Fibroblast of skin of abdomen (primary cell): Measurements from ENCODE around the gene FUBP3.

ENCODE experiments used
- DNase-seq: peaks from one replicate; pipeline ENCODE4 v3.0.0-alpha.2; 2013

The FUBP3 gene

DNA sequence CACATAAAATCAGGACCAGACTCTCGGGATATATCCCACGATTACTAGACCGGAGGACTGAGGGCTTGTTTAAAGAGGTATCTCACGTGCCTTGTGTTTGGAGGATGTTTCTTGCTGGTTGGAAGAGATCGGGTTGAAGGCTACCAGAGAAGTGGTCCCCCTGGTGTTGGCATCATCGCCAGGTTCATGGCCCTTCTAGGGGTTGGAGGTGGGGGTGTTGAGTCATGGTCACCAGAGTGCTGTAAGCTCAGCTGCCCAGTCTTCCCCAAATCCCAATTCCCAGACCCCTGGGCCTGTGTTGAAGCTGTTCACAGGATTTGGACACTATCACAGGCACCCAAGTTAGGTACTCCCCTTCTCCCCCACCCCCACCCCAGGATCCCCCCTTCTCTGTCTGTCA lies 55.9 kb downstream of the FUBP3 start:
- no peak for DNase-seq

DNA sequence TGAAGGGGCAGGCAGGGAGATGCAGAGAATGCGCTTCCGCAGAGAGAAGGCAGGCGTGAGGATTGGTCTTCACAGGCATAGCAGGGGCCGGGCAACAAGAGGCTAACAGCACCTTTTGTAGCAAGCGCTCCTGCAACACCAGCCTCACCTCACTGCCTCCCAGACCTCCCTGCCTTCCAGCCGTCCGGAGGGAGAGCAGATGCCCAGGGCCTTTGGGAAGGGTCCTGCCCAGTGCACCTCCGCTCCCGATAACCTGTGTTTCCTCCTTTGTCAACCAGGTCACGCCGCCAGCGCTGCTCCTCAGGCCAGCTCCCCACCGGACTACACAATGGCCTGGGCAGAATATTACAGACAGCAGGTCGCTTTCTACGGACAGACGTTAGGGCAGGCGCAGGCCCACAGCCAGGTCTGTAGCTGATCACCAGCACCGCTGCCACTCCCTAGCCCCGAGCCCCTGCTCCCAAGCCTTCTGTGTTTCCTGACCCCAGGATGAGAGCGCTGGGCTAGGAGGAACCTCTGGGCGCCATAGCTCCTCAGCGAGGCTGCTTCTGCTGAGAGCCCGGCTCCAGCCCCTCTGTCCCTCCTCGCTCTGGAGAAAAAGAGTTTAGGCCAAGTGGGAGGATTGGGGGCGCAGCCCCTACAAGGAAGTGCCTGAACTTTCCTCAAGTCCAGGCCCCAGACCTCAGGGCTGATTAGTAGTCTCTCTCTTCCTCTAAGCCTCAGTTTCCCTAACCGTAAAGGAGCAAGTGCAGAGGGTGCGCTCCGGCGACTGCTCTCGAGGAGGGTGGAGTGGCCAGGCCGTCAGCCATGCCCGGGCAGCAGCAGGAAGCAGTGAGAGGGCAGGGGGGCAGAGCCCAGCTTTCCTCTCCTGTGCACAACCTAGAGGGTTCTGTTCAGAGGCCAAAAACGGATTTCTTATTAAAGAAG lies 56.6 kb downstream of the FUBP3 start:
- no peak for DNase-seq

DNA sequence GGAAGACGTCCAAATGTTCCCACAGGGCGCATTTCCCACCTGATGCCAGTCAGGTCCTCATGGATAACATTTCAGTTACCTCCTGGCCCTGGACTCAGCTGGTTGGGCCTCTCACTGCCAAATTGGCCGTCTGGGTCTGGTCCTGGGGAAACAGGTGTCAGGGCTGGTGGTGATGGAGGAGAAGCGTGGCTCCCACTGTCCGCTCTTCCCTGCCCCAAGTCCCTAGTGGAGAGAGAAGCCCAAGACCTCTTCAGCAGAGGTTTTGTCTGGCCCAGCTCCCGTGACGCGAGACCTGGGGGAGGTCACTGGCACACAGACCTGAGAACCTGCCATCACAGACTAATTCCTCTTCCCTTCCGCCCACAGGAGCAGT lies 57.3 kb downstream of the FUBP3 start:
- DNase-seq = no peak

DNA sequence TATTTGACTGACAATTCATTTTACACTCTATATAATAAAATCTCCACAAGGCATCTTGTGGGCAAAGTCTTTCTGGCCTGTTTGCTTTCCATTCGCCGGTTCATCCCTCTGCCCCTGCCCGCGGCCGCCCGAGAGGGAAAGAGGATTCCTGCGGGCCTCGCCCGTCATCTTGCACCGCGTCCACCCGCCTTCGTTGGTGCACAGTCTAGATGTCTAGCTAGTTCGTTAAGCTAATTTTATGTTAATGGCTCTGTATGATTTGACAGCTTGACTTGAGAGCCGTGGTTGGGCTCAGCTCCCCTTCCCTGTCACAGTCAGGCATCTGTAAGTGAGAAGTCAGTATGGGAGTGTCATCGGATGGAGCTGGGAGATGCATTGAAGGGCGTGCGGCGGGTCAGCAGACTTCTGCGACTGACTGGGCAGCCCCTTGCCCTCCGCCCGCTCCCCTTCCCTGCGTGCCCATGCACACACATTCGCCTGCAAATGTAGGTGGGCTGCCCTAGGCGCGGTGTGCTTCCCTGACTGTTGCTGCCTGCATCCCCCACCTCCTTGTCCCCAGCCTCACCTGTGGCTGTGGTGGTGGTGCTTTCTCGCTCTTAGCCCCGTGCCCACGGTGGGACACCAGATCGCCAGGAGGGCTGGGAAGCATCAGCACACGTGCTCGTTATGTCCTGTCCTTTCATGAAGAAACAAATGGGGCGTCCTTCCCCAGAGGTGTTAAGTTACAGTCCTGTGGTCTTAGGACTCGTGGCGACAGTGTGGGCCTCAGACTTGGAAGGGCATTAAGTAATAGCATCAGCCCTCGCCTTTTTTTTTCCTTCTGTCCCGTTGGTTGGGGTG lies 59.1 kb downstream of the FUBP3 start:
- no peak for DNase-seq

DNA sequence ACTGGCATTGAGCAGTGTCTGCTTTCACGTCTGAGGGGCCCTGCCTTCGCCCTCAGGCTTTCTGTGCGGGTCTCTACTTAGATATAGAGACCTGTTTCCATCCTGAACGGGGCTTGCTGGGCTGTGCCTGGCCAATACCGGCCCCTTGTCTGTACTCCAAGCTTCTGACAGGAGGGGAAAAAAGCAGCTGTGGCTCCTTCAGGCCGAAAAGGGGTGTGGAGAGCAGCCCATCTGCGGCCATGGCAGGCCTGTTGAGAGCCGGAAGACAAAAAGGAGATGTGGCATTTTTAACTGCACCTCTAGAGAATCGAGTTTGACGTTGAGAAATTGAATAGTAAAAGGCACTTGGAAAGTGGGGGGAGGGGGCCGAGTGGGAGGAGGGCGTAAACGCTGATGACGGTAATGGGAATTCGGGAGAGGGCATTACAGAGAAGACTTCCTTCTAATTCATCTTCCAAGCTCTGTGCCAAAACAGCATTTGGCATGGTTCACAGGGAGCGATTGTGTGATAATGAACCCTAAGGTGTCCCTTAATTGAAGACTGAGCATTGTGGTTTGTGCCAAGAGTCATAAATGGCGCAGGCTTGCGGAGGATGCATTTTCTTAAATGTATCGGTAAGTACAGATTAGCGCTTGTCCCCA lies 59.9 kb downstream of the FUBP3 start:
- no peak for DNase-seq

DNA sequence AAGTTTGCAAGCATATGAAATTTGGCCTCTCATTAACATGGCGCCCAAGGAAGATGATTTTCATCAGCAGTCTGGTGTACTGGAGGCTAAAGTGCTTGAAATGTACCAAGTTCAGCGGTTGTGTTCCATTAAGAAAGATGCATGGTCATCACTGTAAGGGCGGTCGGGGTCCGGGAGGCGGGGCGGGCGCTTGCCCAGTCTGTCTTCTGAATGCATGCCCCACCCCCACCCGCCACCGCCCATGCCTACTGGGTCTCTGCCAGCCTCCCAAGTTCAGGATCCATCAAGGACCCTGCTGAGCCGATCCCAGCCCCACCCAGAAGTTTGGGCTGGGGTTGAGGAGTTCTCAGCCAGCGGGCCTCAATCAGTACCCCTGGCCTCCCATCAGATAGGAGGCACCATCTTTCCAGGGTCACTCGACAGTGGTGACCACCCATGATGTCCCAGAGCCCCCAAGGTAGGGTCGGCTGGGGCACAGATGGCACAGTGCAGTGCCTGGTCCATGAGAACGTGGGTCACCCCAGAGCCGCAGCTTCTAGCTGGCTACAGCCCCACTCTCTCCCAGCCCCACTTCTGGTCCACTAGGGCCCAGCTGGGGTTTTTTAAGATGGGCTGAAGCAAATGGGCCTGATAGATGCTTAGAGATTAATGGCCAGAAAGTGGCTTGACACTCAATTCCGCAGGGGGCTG lies 60.6 kb downstream of the FUBP3 start:
- DNase-seq = no peak

DNA sequence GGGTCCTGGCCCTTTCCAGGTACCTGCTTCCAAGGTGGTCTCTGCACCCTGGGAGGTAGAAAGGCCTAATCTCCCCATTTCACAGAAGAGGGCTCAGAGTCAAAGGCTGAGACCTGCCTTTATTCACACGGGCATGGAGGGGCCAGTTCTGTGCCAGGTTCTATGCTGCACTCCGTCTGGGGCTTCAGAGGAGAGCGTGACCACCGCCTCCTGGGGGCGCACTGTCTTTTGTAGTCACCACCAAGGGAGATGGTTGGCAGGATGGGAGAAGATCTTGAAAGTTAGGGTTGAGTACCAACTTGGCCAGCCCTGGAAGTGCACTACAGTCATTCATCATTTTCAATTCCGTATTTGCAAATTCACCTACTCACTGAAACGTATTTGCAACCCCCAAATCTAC lies 61.3 kb downstream of the FUBP3 start:
- DNase-seq = no peak

DNA sequence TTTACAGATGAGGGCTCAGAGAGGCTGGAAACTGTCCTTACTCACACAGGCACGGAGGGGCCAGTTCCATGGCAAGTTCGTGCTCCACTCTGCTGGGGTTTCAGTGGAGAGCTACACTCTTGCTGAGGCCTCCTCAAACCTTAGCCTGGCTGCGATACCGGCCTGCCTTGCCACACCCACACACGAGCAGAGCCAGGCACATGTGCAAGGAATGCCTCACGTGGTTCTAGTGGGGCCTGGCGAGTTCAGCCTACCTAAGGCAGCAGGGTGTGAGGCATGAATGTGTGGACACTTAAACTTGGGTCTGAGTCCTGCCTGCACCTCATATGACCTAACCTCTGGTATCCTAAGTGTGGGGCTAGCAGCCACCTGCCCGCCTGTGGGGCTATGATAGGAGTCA lies 63.5 kb downstream of the FUBP3 start:
- no peak for DNase-seq

DNA sequence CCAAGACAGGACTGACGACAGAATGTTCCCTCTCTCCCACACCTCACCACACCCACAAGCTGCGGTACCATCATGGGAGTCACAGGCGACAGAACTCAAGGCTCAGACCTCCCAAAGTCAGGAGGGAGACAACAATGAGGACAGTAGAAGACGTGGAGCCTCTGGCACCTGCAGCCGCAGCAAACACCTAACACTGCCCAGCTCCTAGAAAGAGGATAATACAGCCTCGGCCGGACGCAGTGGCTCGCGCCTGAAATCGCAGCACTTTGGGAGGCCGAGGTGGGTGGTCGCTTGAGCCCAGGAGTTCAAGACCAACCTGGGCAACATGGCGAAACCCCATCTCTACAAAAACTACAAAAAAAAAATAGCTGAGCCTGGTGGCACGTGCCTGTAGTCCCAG lies 71.8 kb downstream of the FUBP3 start:
- DNase-seq = no peak

DNA sequence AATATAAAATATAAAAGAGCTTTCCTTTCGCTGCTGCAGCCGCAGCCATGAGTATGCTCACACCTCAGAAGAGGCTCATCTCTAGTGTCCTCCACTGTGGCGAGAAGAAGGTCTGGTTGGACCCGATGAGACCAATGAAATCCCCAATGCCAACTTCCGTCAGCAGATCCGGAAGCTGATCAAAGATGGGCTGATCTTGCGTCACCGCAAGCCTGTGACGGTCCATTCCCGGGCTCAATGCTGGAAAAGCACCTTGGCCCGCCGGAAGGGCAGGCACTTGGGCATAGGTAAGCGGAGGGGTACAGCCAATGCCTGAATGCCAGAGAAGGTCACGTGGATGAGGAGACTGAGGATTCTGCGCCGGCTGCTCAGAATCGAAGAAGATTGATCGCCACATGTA lies 72.4 kb downstream of the FUBP3 start:
- DNase-seq = no peak

DNA sequence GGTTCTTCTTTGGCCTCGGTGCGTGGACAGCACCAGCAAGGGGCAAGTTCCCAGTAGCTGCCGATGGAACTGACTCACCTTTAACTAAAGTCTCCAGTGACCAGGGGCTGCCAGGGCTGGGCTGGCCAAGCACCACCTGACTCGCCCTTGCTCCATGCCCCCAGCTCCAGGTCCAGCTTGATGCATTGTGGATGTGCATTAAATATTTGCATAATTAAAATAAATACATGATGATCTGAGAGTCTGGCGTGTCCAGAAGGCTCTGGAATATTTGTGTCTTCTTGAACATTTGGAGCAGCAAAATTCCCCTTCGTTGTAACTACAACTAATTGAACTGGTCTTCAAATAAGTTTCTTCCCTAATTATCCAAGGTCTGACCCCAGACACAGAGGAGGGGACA lies 75.5 kb downstream of the FUBP3 start:
- no peak for DNase-seq

DNA sequence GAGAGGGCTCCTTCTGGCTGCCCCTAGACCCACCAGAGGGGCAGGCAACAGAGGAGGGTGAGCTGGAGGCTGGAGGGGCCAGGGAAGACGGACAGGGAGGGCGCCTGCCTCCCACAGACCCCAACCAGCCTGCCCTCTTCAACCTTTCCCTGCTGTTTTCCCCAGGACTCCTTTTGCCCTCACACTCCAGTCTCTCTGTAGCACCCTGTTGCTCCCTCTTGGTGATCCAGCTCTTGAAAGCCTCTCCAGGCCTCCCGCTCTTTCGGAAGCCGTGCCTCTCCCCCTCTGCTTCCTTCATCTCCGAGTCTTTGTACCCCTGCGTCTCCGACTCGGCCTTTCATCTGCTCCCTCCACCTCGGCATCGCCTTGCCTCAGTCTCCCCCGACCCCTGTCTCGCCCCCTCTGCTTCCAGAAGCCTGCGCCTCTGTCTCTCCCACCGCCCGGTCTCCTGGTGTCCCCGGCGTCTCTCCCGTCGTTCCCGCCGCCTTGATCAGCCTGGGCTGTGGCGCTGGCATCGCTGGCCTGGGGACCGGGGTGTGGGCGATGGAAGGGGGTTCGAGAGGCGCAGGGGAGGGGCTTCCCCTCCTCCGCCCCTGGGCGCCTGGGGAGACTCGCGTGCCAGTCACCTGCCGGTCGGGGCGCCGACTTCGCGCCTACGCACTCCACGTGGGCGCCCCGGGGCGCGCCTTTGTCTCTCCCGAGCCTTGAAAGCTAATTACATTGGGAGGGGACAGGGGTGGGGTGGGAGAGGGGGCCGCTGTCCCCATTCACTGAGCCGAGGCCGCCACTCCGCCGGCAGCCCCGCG lies 79.7 kb downstream of the FUBP3 start:
- no peak for DNase-seq

DNA sequence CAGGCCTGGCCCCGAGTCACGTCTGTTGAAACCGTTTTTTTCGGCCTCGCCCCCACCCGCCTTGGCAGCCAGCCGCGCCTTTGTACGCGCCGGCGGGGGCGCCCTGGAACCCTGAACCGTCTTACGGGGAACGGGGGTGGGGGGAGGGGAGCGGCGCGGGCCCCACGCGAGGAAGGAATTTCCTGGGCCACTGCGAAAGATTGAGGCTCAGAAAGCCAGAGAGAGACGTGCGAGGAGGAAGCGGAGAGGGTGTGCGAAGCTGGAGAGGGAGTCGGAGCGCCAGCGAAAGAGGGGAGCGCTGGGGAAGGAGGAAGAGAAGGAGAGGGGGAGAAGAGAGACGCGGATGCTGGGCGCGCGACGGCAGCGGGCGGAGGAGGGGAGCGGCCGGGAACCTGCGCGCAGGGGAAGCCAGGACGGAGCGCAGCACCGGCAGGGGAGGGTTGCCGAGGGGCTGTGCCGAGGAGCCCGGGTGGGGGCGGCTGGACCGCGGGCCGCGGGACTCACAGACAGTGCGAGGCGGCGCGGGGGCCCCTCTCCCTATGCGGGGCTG lies 80.4 kb downstream of the FUBP3 start:
- DNase-seq = no peak

DNA sequence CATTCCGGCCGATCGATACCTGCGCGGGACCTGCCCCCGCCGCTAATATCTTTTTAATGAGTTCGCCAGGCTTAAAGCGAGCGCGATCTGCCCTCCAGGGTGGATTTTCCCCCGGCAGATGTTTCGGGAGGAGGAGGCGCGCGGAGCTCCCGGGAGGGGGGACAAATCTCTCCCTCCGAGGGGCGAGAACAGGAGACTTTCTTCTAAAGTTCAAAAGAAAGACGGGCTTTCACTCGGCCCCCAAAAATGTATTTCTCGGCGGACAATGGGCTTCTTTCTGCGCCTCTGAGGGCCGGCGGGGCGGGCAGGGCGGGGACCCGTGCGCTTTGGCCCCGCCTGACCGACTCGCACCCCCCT lies 80.9 kb downstream of the FUBP3 start:
- no peak for DNase-seq

DNA sequence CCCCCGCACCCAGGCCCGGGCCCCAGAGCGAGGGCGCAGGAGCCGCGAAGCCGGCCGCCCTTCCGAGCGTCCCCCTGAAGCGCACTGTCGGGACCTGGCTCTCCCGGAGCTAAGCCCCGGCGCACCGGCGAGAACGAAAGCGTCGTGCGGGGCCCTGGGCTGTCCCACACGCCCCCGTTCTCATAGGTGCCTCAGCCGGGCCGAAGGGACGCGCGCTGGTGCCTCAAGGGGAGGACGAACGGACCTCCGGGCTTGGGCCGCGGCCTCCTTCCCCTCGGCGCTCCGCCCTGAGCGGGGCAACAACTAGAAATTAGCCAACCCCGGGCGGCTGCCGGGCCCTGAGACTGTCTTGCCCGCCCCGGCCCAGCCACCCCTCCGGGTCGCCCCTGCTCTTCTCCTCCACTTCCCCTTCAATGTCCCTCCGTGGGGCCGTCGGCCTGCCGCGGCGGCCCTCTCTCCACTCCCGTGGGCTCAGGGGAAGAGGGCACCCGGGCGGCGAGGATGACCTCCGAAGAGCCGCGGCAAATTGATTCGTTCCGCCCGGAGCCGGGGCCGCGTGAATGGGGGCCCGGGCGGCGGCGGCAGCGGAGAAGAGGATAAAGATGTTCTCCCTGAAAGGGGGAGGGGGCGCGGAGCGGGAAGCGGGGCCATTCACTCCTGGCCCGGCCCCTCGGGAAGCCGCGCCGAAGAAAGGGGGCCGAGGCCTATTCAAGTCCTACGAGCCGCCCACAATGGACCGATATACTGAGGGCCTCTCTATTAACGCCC lies 81.5 kb downstream of the FUBP3 start:
- no peak for DNase-seq

DNA sequence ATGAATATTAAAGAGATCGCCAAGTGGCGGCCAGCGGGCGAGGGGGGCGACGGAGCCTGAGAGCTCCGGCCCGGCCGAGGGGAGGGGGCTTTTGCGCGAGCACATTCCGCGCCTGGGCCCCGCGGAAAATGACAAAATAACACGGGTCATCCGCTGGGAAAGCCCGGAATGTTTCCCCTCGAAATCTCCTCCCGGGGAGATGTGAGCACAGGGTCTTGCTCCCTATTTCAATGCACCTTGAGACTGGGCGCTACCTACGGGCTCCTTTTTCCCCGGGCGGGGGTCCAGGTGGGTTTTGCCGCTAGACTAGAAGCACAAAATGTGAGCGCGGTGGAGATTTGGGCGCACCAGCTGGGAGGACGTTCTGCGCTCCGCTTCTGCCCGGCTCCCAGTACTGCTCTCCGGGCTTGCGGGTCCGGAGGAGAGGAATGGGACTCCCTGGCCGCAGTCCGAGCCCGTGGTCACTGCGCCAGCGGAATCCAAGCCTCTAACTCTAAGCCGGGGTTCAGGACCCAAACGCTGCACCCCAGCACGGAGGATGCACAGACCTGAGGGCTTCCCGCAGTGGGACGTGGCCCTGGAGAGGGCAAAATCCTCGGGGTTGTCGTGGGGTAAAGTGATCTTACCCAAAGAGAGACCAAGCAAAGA lies 82.2 kb downstream of the FUBP3 start:
- no peak for DNase-seq

DNA sequence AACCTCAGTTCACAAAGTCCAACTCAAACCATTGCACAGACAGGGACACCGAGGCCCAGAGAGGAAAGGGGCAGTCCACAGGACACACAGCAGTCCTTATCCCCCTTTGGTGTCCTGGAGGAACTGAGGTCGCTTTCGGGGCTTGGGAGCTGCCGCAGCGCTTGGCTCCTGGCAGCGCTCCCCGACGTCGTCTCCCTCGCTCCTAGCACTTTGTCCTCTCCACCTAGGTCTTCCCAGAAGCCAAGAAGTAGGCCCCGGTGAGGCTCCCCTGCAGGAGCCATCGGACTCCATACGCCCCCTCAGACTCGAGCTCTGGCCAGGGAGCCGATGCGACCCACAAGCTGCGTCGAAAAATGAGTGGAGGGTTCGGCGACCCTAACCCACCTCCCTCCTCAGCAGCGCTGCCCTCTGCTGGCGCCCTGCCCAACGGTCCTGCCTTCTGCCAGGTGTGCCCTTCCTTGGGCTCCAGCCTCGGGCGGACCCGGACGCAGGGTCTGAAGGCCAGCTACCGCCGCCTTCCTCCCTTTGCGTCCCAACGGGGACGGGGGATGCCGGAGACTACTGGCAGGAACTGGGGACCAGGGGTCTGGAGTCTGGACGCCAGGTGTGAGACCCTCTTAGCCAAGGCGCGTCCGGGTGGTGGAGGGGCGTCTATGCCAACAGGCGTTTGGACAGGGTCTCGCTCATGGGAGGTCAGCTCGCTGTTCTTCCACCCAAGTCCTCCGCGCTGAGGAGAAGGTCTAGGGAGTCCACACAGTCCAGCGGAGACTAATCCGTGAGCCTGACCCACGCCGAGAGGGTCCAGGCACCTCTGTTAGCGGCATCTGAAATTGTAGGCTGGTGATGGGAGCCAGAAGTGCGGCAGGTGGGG lies 83.0 kb downstream of the FUBP3 start:
- no peak for DNase-seq

DNA sequence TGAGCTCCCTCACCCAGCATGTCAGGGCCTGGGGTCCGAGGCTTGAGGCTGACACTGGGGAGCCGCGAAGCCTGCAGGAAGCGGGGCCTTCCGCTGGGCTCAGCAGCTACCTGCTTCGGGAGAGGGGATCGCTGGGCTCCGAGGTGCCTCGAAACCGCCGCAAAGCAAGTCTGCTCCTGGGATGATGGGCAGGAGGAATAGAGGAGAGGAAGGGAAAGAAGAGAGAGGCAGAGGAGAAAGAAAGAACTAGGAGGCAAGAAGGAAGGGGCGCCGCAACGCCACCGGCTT lies 83.5 kb downstream of the FUBP3 start:
- no peak for DNase-seq

DNA sequence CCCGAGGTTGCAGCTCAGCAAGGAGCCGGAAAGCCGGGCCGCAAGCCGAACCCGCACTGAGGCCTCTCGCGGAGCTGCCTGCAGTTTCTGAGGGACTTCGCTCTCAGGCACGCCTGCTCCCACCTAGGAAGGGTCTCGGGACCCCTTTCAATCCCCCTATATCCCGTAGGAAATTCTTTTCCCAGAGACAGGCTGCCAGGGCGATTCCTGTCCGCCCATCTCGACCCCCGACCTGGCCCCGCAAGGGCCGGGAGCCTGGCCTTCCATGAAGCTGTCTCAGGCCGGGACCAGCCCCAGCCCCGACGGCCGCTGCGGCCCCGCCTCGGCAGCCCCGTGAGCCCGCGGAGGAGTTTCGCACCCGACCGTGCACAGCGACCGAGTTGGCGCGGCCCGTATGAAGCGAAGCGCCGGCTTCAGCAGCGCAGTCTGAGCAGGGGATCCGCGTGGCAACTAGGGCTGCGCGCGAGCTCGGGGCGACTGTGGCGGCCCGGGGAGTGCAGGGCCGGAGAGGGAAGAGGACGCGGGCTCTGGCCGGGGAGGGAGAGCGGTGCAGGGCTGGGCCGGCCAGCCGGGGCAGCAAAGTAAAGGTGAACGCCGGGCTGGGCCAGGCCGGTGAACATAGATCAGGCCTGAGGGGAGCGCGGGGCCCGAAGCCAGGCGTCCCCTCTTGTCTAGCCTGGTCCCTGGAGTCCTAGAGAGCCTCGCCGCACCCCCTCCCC lies 84.0 kb downstream of the FUBP3 start:
- no peak for DNase-seq
